ENCODE measurements around the gene RGS6.

- TF ChIP-seq POLR2A (IDR thresholded peaks at IDR 0.05), result no peak
- no peak for TF ChIP-seq CTCF (IDR thresholded peaks at IDR 0.05)
Measured at GRCh38 chr14:71883094-71883493, 49.1 kb upstream of the RGS6 start.
